HepG2 (cell line): ENCODE measurements around the gene MYCBP2. TPM values are rescaled to one million over a fixed set of nuclear protein-coding genes. Genes with fewer than 3 reads are reported as not detected.
A peak's percentile ranks its signal among the peaks of the same experiment; 100 is the strongest.

Source experiments
- AGO2 ChIP-seq: fragments of 200-400 bp; formaldehyde crosslinking; optimal IDR thresholded peaks from 2 replicates; pipeline ENCODE3; 2017; ENCODE audit warnings: mild to moderate bottlenecking, low read depth, low read length, moderate library complexity
- ARID3A ChIP-seq: IDR thresholded peaks from 2 replicates; pipeline ENCODE4 v1.6.1; 2012; ENCODE audit warnings: low read depth, low read length, improper control_type of control experiment
- ATRX ChIP-seq: sonication (generic); formaldehyde crosslinking; IDR thresholded peaks from 2 replicates; pipeline ENCODE4 v1.4.0; 2020; ENCODE audit warnings: missing genetic modification reagents, borderline replicate concordance
- FOXK2 ChIP-seq: fragments of 450-650 bp; IDR thresholded peaks from 2 replicates; pipeline ENCODE4 v1.6.1; 2016
- NFIB ChIP-seq: sonication (generic); formaldehyde crosslinking; IDR thresholded peaks from 2 replicates; pipeline ENCODE4 v1.9.0; 2021; ENCODE audit warnings: missing genetic modification reagents, mild to moderate bottlenecking, borderline replicate concordance
- NR0B2 ChIP-seq: sonication (generic); formaldehyde crosslinking; IDR thresholded peaks from 2 replicates; pipeline ENCODE4 v1.4.0; 2020; ENCODE audit warnings: mild to moderate bottlenecking, missing genetic modification reagents
- PCBP2 ChIP-seq: fragments of 200-400 bp; formaldehyde crosslinking; optimal IDR thresholded peaks from 2 replicates; pipeline ENCODE3; 2018; ENCODE audit warnings: low read length, low read depth; ENCODE audit not compliant: poor library complexity, severe bottlenecking
- PRDM4 ChIP-seq: sonication (generic); formaldehyde crosslinking; IDR thresholded peaks from 2 replicates; pipeline ENCODE4 v1.9.0; 2021; ENCODE audit warnings: missing genetic modification reagents, borderline replicate concordance
- RCOR2 ChIP-seq: IDR thresholded peaks from 2 replicates; pipeline ENCODE4 v1.6.1; 2016; ENCODE audit warnings: missing biosample characterization, missing genetic modification reagents
- SCMH1 ChIP-seq: sonication (generic); formaldehyde crosslinking; IDR thresholded peaks from 2 replicates; pipeline ENCODE4 v1.9.0; 2021; ENCODE audit warnings: missing genetic modification reagents, mild to moderate bottlenecking, borderline replicate concordance
- SOX6 ChIP-seq, 2 experiments: fragments of 450-650 bp in 1 of 2; sonication (generic) in 1 of 2; formaldehyde crosslinking in 1 of 2; IDR thresholded peaks; 2 replicates each; pipeline versions ENCODE4 v1.4.0 to v1.6.1; 2017 to 2020; ENCODE audit warnings: antibody characterized with exemption in 1 of 2, mild to moderate bottlenecking in 1 of 2, missing genetic modification reagents in 1 of 2
- ZFP90 ChIP-seq: sonication (generic); formaldehyde crosslinking; IDR thresholded peaks from 2 replicates; pipeline ENCODE4 v1.8.0; 2022; ENCODE audit warnings: missing genetic modification reagents, mild to moderate bottlenecking, inconsistent platforms, borderline replicate concordance
- ZNF10 ChIP-seq: sonication (generic); formaldehyde crosslinking; IDR thresholded peaks from 2 replicates; pipeline ENCODE4 v1.4.0; 2020; ENCODE audit warnings: mild to moderate bottlenecking, low read depth, missing genetic modification reagents, borderline replicate concordance
- ZNF383 ChIP-seq: sonication (generic); formaldehyde crosslinking; IDR thresholded peaks from 2 replicates; pipeline ENCODE4 v1.4.0; 2020; ENCODE audit warnings: missing genetic modification reagents, mild to moderate bottlenecking, borderline replicate concordance
- ZNF687 ChIP-seq: sonication (generic); formaldehyde crosslinking; IDR thresholded peaks from 2 replicates; pipeline ENCODE4 v1.5.1; 2020; ENCODE audit warnings: mild to moderate bottlenecking, missing genetic modification reagents, moderate library complexity
- ZNF737 ChIP-seq: sonication (generic); formaldehyde crosslinking; IDR thresholded peaks from 2 replicates; pipeline ENCODE4 v1.5.0; 2020; ENCODE audit warnings: missing genetic modification reagents, mild to moderate bottlenecking, borderline replicate concordance
- ZNF800 ChIP-seq: sonication (generic); formaldehyde crosslinking; IDR thresholded peaks from 2 replicates; pipeline ENCODE4 v1.4.0; 2020; ENCODE audit warnings: missing genetic modification reagents
- polyA plus RNA-seq, 8 experiments: library from polyadenylated mRNA; depleted of rRNA in 3 of 8; stranded (reverse) in 7 of 8; unstranded in 1 of 8; fragments of >200 nt; fragmentation: Illumina TruSeq in 4 of 8; extraction: Trizol in 4 of 8; gene quantifications; 2 replicates each; pipeline versions ENCODE4 v1.2.1 to v1.2.3, GENCODE V29; 2011 to 2016; ENCODE audit warnings: low read depth in 4 of 8, missing spikeins in 1 of 8, mixed read lengths in 1 of 8; ENCODE audit not compliant: insufficient read depth in 1 of 8
- total RNA-seq, 5 experiments: library from RNA; depleted of rRNA; stranded (reverse); fragments of >200 nt; fragmentation: Illumina TruSeq; extraction: Trizol; gene quantifications; 2 replicates each; pipeline ENCODE4 v1.2.3, GENCODE V29; 2016; ENCODE audit warnings: low read depth in 1 of 5

Gene MYCBP2
- total and polyA plus RNA-seq, 2 of the 13 experiments (the other 11 are each of a cell fraction or from before 2014, with no cell fraction given): 16.3 to 35.3 TPM

- TF ChIP-seq ARID3A (peak; percentile 62), ZNF10 (CRISPR knock-in tag) (no peak), FOXK2 (no peak), NFIB (CRISPR knock-in tag) (no peak), ZNF687 (CRISPR knock-in tag) (peak; percentile 90), SOX6 (IDR thresholded peaks at IDR 0.05) (no peak), SOX6 (CRISPR knock-in tag; IDR thresholded peaks at IDR 0.05) (peak; percentile 50), ATRX (no peak), PRDM4 (CRISPR knock-in tag) (no peak), AGO2 (no peak), ZNF383 (CRISPR knock-in tag) (no peak), PCBP2 (no peak), RCOR2 (CRISPR knock-in tag) (no peak), SCMH1 (CRISPR knock-in tag) (no peak), ZFP90 (CRISPR knock-in tag) (peak; percentile 7; the same call in 1 of the 2 replicates), ZNF737 (CRISPR knock-in tag) (no peak), NR0B2 (CRISPR knock-in tag) (no peak; the same call in 1 of the 2 replicates), ZNF800 (no peak)
Measured at GRCh38 chr13:77329133-77329910, 2.4 kb upstream of the MYCBP2 start (continued).
